GM18867 (cell line): ENCODE results near the gene TTLL8.

Experiments
- ATAC-seq: cut with Tn5 transposase; IDR thresholded peaks from one replicate; pipeline ENCODE4 v1.9.1; 2021; ENCODE audit warnings: mild to moderate bottlenecking, moderate library complexity; ENCODE audit not compliant: unreplicated experiment

Gene TTLL8

GRCh38 chr22:50008151-50009040, 49.7 kb downstream of the TTLL8 start:
- ATAC-seq, result no peak

- no peak for ATAC-seq
Measured at GRCh38 chr22:50007057-50007511, 51.0 kb downstream of the TTLL8 start.

GRCh38 chr22:50004918-50005317, 53.2 kb downstream of the TTLL8 start:
- ATAC-seq, result no peak

GRCh38 chr22:50002791-50003190, 55.3 kb downstream of the TTLL8 start:
- ATAC-seq, result no peak

- no peak for ATAC-seq
Measured at GRCh38 chr22:50001388-50002231, 56.5 kb downstream of the TTLL8 start.

GRCh38 chr22:50000587-50001387, 57.3 kb downstream of the TTLL8 start:
- no peak for ATAC-seq

- ATAC-seq, result no peak
Measured at GRCh38 chr22:49999946-50000586, 58.0 kb downstream of the TTLL8 start.

GRCh38 chr22:49999063-49999945, 58.8 kb downstream of the TTLL8 start:
- ATAC-seq, result no peak

GRCh38 chr22:49998718-49999062, 59.4 kb downstream of the TTLL8 start:
- no peak for ATAC-seq

GRCh38 chr22:49997932-49998717, 60.0 kb downstream of the TTLL8 start:
- no peak for ATAC-seq

GRCh38 chr22:49997251-49997599, 60.9 kb downstream of the TTLL8 start:
- ATAC-seq, result no peak

GRCh38 chr22:49996518-49997250, 61.4 kb downstream of the TTLL8 start:
- ATAC-seq, result no peak

- no peak for ATAC-seq
Measured at GRCh38 chr22:49996119-49996517, 62.0 kb downstream of the TTLL8 start.

- no peak for ATAC-seq
Measured at GRCh38 chr22:49995361-49996118, 62.6 kb downstream of the TTLL8 start.

- no peak for ATAC-seq
Measured at GRCh38 chr22:49995041-49995360, 63.1 kb downstream of the TTLL8 start.

GRCh38 chr22:49994361-49995040, 63.6 kb downstream of the TTLL8 start:
- no peak for ATAC-seq
